HG02943 (cell line): ENCODE measurements around the gene TPST1.
"Not testable (repeated sequence)": the region's sequence is repeated elsewhere in the genome, so short reads cannot be mapped to it uniquely, and the experiment has no call there.

Experiments
- ATAC-seq: cut with Tn5 transposase; IDR thresholded peaks from one replicate; pipeline ENCODE4 v1.9.1; 2021; ENCODE audit warnings: mild to moderate bottlenecking, low read depth, moderate library complexity; ENCODE audit not compliant: unreplicated experiment

Gene TPST1

GRCh38 chr7:66374141-66374840 is 169.2 kb downstream of the TPST1 start:
- ATAC-seq: not testable (repeated sequence)

DNA sequence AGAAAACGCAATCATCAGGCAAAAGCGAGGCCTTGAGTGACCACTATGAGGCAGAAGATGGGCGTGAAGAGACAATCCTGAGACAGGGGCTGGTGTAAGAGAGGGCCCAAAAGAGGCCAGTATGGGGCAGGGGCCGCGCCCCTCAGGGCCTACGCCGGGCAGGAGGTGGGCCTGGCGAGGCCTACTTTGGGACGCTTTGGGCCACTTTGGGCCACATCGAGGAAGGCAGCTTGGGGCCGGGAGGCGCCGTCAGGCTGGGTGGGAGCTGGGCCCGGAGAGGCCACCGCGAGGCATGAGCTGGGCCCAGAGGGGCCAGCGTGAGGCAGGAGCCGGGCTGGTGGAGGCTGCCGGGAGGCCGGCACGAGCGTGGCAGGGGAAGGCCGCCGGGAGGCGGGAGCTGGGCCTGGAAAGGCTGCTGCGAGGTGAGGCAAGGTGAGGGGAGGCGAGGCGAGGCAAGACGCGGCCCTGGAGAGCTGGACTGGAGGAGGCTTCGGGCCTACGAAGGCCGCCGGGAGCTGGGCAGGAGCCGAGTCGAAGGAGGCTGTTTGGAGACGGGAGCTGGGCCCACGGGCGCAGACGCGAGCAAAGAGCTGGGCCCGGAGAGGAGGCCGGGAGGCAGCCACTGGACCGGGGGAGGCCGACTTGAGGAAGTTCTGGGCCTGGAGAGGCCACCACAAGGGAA is 171.3 kb downstream of the TPST1 start:
- ATAC-seq: no peak

DNA sequence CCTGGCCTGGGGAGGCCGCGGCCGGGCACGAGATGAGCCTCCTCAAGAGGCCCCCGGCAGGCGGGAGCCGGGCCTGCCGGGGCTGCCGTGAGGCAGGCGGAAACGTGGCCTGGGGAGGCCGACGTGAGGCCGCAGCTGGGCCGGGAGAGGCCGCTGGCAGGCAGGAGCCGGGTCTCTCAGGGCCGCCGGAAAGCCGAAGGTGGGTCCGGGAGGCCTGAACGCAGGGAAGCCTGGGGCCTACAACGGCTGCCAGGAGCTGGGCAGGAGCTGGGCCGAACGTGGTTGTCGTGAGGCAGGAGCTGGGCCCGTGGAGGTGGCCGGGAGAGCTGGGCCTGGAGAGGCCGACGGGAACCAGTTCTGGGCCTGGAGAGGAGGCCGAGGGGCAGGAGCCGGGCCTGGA is 171.9 kb downstream of the TPST1 start:
- no peak for ATAC-seq

DNA sequence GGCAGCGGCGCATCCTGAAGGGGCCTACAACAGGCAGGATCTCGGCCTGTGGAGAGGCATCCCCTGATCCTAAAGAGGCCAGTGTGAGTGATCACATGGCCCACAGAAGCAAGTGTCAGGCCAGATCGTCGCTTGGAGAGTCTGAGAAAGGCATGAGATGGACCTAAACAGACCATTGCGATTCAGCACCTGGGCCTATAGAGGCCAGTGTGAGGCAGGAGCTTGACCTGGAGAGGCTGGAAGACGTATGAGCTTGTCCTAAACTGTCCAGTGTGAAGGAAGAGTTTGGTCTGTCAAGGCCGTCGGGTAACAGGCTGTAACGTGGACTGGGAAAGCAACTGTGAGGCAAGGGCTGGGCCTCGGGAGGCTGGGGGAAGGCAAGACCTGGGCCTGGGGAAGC is 172.6 kb downstream of the TPST1 start:
- ATAC-seq: no peak

- no peak for ATAC-seq
These were observed 174.5 kb downstream of the TPST1 start for GRCh38 chr7:66379542-66380160.

DNA sequence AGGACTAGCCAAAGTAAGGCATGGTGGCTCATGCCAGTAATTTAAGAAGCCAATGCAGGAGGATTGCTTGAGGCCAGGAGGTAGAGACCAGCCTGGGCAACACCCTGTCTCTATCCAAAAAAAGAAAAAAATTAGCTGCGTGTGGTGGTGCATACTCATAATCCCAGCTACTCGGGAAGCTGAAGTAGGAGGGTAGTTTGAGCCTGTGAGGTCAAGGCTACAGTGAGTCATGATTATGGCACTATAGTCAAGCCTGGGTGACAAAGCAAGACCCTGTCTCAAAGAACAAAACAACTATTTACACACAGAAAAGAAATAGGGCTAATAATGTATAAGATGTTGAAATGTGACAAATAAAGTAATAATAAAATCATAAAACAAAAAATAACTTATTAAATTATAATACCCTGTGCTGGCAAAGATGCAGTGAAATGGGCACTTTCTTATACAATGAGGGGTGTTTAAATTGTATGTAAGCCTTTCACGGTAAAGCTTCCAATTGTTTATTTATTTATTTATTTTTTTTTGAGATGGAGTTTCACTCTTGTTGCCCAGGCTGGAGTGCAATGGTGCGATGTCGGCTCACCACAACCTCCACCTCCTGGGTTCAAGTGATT is 175.2 kb downstream of the TPST1 start:
- no peak for ATAC-seq

GRCh38 chr7:66382182-66382923 is 177.2 kb downstream of the TPST1 start:
- ATAC-seq: not testable (repeated sequence)

DNA sequence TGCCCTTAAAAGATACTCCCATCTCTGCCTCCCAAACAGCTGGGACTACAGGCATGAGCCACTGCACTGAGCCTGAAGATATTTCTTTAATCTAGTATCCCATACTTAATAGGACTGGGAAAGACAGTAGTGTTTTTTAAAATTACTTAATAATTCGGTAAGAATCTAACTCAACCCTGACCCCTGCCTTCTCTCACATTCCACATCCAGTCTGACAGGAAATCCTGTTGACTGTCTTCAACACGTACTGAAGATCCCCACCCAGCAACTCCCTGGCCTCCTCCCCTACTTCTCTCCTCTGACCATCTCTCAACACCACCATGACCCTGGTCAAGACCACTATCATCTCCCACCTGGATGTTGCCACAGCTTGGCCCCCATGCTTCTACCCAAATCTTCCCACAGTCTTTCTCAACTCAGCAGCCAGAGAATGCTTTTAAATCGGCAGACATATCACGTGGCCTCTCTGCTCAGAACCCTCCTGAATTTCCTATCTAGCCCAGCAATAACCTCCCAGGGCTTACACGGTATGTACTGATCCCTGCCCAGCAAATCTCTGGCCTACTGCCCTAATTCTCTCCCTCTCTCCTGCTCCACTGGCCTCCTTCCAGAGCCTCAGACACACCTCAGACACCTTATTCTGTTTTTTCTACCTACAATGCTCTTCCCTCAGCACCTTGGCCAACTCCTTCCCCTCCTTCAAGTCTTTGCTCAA is 180.2 kb downstream of the TPST1 start:
- not testable (repeated sequence) for ATAC-seq

- not testable (repeated sequence) for ATAC-seq
These were observed 190.0 kb downstream of the TPST1 start for GRCh38 chr7:66395128-66395571.

DNA sequence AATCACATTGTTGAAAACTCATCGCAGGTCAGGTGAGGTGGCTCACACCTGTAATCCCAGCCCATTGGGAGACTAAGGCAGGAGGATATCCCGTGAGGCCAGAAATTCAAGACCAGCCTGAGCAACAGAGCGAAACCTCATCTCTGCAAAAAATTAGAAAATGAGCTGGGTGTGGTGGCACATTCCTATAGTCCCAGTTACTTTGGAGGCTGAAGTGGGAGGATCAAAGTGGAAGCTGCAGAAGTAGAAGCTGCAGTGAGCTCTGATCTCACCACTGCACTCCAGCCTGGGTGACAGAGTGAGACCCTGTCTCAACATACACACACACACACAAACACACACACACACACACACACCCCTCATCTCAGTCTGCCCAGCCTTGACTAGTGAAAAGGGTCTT is 190.9 kb downstream of the TPST1 start:
- not testable (repeated sequence) for ATAC-seq

- not testable (repeated sequence) for ATAC-seq
These were observed 193.7 kb downstream of the TPST1 start for GRCh38 chr7:66398841-66399240.

DNA sequence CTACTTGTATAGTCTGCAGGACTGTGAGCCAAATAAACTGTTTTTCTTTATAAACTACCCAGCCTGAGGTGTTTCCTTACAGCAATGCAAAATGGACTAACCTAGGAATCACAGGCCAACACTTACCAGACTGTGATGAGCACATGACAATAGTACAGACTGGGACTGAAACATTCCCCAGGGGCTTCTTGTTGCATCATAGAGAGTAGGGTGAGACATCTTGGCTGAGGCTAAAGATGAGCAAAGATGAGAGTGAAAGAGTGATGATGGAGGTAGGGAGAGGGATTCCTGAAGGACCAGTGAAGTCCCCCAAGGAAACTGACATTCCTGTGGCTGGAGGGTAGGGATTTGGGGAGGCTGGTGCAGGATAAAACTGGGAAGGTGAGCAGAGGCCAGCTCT is 194.4 kb downstream of the TPST1 start:
- ATAC-seq: no peak

DNA sequence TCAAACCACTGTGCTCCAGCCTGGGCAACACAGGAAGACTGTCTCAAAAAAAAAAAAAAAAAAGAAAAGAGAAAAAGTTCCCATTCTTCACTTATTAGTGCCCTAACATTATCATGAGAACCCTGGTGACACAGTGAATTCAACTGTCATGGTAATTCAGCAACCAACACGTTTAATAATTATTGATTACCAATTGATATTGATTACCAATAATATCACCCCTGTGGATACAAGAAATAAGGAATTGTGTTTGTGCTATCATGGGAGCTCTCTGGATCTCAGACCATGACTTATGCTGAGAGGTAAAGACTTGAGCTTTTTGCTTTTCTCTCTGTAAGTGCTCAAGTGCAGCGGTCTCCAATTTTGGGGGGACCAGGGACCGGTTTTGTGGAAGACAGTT is 195.3 kb downstream of the TPST1 start:
- no peak for ATAC-seq

DNA sequence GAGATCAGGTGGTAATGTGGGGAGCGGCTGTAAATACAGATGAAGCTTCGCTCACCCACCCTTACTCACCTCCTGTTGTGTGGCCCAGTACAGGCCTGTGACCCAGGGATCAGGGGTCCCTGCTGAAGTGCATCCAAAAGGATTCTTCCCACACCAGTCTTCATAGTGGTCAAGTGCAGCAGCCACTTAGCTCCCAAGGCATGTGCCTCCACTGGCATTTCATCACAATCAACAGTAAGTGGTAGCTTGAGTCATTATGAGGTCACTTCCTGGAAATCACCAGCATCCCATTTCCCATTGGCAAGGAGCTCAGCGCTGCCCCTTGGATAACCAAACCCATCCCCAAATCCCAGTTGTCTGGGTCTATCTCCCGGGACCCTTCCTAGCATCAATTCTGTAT is 196.0 kb downstream of the TPST1 start:
- ATAC-seq: not testable (repeated sequence)

GRCh38 chr7:66401932-66402331 is 196.8 kb downstream of the TPST1 start:
- ATAC-seq: not testable (repeated sequence)

DNA sequence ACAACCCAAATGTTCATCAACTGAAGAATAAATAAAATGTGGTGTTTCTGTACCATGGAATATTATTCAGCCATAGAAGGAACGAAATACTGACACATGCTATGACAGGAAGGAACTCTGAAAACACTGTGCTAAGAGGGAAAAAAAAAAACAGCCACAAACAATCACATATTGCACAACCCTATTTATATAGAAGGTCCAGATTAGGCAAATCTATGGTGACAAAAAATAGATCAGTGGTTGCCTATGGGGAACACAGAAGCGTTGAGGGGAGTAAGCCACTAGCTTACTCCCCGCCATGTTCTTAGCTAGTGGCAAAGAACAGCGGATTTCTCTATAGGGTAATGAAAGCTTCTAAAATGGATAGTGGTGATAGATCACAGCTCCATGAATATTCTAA is 198.4 kb downstream of the TPST1 start:
- no peak for ATAC-seq

GRCh38 chr7:66409493-66409892 is 204.4 kb downstream of the TPST1 start:
- ATAC-seq: no peak
